ENCODE data around the gene ASTN2.

Gene ASTN2

GRCh38 chr9:116877072-116877471 is 537.8 kb downstream of the ASTN2 start:
- no peak for DNase-seq (ENCODE audit: low spot score)
- in situ Hi-C loops (cut with MboI; ENCODE audit: low pct_unique_long_range_greater_than_20kb, low sequenced_read_pairs, unreplicated experiment), result no loop called here
- TF ChIP-seq CTCF (IDR thresholded peaks at IDR 0.05; ENCODE audit: extremely low read depth, insufficient read depth, missing control alignments), result no peak

GRCh38 chr9:116875576-116875975 is 539.3 kb downstream of the ASTN2 start:
- DNase-seq (ENCODE audit: low spot score), result no peak
- in situ Hi-C loops (cut with MboI; ENCODE audit: low pct_unique_long_range_greater_than_20kb, low sequenced_read_pairs, unreplicated experiment), result no loop called here
- TF ChIP-seq CTCF (IDR thresholded peaks at IDR 0.05; ENCODE audit: extremely low read depth, insufficient read depth, missing control alignments), result no peak

- DNase-seq (ENCODE audit: low spot score), result no peak
Observed at GRCh38 chr9:116873937-116874914, 540.6 kb downstream of the ASTN2 start.

GRCh38 chr9:116873491-116873890 is 541.4 kb downstream of the ASTN2 start:
- no peak for TF ChIP-seq CTCF (IDR thresholded peaks at IDR 0.05; ENCODE audit: extremely low read depth, insufficient read depth, missing control alignments)
- DNase-seq (ENCODE audit: low spot score), result no peak
- in situ Hi-C loops (cut with MboI; ENCODE audit: low pct_unique_long_range_greater_than_20kb, low sequenced_read_pairs, unreplicated experiment), result no loop called here

More at GRCh38 chr9:116873937-116874914, 540.6 kb downstream of the ASTN2 start:
- no peak for TF ChIP-seq CTCF (IDR thresholded peaks at IDR 0.05; ENCODE audit: extremely low read depth, insufficient read depth, missing control alignments)
- in situ Hi-C loops (cut with MboI; ENCODE audit: low pct_unique_long_range_greater_than_20kb, low sequenced_read_pairs, unreplicated experiment), result no loop called here

GRCh38 chr9:116870566-116870965 is 544.3 kb downstream of the ASTN2 start:
- DNase-seq (ENCODE audit: low spot score), result no peak
- in situ Hi-C loops (cut with MboI; ENCODE audit: low pct_unique_long_range_greater_than_20kb, low sequenced_read_pairs, unreplicated experiment), result no loop called here

GRCh38 chr9:116868201-116868600 is 546.7 kb downstream of the ASTN2 start:
- no peak for DNase-seq (ENCODE audit: low spot score)
- in situ Hi-C loops (cut with MboI; ENCODE audit: low pct_unique_long_range_greater_than_20kb, low sequenced_read_pairs, unreplicated experiment), result no loop called here
- no peak for TF ChIP-seq CTCF (IDR thresholded peaks at IDR 0.05; ENCODE audit: extremely low read depth, insufficient read depth, missing control alignments)

More at GRCh38 chr9:116870566-116870965, 544.3 kb downstream of the ASTN2 start:
- no peak for TF ChIP-seq CTCF (IDR thresholded peaks at IDR 0.05; ENCODE audit: extremely low read depth, insufficient read depth, missing control alignments)

Measured in GM13977 (cell line).